Measurements from ENCODE around the gene RNLS.
"Not testable (repeated sequence)": the region's sequence is repeated elsewhere in the genome, so short reads cannot be mapped to it uniquely, and the experiment has no call there.

The RNLS gene

DNA sequence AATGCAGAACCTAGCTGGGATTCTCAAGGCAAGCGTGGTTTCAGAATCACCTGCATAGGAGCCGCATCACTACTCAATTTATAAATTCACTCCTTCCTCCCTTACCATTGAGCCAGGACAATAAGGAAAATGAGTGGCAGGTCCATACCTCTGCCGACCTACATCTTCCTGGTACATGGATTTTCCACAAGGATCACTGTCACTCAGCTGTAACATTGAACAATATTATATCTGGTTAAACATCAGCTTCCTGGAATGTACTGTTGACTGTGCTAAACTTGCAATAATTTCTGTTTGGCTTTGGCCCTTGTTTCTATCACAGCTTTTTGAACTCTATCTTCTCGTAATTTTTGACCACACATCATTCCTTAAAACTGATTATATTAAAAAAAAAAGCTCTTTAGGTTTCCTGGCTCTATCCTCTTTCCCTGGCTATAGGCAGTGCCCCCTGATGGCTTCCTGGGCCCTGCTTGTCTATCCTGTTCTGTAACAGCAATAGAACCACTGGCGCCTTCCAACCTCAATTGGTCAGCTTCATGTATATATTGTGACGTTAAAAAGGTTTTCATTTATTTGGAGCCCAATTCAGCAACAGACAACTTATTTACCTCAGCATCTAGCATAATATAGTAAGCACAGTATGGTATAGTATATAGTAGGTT is 59.2 kb downstream of the RNLS start:
- DNase-seq (ENCODE audit: low read depth in 2 of 2) = no peak

DNA sequence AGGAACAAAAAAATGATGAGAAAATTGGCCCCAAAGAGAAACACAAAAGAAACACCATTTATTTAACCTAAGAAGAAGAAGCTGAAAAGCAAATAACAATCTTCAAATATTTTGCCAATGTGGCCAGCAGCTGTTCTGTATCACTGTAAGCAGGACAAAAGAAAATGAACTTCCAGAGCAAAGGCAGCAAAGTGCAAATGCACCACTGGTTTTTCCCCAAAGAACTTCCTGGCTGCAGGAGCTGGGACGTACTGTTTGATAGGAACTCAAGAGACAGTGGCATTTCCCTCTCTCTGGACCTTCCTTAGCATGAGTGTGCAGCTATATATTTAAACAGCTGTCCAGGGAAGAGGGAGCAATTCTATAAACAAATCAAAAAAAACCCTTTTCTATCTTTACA is 60.4 kb downstream of the RNLS start:
- no peak for DNase-seq (ENCODE audit: low read depth in 2 of 2)

DNA sequence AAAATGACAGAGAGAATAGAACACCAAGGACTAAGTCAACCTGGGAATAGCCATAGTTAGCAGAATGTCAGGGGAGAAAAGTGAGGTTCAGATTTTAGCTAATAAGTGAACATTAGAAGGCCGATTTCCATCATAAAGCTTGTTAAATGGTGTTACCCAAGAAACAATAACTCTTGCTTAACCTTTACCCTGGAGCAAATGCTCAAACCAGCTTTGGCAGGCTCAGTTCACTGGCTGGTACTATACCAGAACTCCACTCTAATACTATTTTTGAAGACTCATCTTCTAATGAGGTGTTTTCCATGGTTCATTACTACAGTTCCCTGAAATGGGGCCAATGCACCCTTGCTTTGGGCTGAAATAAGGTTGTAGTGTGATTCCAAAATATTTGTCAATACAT is 61.3 kb downstream of the RNLS start:
- no peak for DNase-seq (ENCODE audit: low read depth in 2 of 2)

DNA sequence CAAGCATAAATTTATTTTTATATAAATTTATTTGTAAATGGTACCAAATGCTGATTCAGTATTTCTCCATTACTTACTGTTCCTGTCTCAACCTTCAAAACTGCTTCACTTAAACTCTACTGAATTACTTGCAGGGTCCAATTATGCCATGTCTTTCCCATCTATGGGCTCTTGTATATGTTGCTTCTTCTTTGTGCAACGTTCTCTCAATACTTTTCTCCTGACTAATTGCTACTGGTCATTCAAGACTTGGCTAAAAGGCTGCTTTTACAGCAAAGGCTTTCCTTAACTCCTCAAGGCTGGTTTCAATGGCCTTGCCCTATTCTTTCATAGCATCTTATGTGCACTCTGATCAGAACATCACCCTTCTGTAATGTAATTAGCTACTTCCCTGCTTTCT is 67.9 kb downstream of the RNLS start:
- no peak for DNase-seq (ENCODE audit: low read depth in 2 of 2)

DNA sequence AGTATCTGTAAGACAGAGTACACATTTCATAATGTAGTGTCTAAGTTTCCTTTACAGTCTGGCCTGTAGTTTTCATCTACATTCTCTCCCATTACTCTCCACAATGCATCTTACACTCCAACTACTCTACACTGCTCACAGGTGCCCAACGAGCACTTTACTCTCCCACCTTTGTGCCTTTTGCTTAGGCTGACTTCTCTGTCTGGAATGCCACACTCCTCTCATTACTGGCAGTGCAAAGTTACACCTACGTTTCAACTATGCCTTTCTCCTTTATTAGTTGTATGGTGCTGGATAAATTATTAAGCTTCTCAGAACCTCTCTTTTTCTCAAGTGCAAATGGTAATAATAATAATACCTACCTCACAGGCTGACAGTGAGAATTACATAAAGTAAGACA is 70.5 kb downstream of the RNLS start:
- no peak for DNase-seq (ENCODE audit: low read depth in 2 of 2)

DNA sequence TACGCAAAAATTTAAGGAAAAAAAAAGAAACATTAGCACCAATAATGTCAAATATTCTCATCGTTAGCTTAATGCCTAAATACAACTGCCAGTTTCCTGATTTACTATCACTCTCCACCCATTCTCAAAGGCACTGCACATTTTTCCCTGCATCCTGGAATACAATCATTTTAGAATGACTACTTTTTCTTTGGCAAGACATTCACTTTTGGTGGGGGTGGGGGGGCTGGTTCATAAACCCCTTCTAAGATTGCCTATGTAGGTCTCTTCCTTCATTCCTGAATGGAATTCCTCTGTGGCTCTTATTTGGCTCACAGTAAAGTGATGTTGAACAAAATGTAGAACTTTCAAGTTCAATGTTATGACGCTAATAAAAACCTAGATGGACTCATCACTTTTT is 74.3 kb downstream of the RNLS start:
- no peak for DNase-seq (ENCODE audit: low read depth in 2 of 2)

DNA sequence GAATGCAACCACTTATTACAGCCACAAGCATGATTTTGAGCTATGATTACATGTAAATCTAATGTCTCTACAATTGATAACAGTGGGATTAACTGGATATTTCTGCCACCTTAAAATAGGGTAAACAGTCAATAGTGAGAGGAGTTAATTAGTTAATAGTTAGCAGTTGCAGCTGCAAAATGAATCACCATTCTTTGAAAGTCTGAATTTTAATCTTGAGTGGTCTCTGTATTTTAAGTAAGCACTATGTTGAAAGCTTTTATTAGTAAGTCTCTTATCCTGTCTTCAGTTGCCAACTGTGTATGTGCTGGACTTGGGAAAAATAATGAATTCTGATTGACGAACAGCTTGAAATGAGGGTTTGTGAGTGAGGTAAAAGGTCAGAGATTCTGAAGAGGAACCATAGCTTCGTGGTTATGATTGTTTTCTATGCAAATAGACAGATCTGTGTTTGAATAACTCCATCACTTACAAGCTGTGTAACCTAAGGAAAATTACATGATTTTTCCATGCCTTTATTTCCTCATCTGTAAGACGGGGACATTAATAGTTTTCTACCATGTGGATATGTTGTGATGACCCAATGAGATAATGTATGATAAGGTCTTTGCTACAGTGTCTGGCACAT is 75.2 kb downstream of the RNLS start:
- no peak for DNase-seq (ENCODE audit: low read depth in 2 of 2)

DNA sequence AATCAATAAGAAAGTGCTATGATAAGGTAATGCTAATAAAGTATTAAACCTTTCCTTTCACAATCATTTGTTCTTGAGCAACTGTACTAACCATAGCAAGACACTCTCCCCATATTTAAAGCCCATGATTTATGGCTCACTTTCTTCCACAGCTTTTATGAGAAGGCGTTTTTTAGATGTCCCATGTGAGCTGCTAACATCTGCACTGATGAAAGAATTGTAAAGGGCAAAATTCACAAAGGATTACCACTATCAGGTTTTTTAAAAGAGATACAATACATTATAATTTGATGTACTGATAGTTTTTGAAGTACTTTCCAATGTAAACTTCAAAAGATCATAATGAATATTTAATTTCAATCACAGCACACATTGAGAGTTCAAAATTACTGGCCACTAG is 75.7 kb downstream of the RNLS start:
- DNase-seq (ENCODE audit: low read depth in 2 of 2) = no peak

DNA sequence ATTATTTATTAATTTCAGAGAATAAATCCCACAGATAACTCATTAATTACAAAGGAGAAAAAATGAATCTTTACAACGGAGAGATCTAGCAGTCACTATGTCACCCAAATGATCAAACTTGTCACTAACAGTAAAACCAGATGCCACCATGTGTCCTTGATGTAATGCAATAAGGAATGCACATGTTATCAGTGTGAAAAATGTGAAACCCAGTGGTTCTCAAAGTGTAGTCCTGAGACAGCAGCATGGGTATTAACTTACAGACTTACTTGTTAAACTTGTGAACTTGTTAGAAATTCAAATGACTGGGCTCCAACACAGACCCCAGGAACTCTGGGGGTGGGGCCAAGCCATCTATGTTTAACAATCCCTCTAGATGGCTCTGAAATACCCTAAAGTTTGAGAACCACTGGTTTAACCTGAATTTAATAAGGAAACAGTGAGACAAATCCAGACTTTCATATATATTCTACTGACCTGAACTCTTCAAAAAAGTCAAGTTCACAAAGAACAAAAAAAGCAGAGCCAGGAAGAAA is 77.4 kb downstream of the RNLS start:
- DNase-seq (ENCODE audit: low read depth in 2 of 2) = no peak

DNA sequence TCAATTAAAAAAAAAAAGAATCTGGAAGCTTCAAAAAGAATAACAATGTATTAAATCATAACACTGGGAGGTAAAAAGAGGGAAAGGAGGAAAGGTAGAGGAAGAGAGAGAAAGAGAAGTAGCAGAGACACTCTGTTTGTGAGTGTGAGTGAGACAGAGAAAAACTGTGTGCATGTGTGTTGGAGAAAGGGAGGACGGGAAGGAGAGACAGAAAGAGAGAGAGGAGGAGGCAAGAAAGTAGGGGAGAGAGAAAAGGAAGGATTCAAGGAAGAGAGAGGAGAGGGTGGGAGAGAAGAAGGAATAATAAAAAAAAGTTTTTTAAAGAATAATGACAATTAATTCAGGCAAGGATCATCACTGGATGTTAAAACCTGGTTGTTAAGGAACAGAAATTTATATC is 77.9 kb downstream of the RNLS start:
- DNase-seq (ENCODE audit: low read depth in 2 of 2) = no peak

DNA sequence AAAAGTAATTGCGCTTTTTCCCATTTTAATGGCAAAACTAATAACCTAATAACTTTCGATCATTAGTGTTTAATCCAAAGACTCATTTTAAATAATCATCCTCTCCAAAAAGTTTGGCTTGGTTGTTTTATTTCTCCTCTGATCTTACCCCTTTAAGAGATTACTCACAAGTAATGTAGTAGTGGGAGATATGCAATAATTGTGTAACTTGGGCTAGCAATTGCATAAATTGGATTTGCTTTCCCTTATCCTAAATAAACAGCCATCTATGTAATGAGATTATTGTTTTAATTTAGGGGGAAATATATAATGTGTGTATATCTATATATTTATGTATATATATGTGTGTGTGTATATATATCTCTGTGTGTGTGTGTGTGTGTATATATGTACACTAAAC is 82.5 kb downstream of the RNLS start:
- no peak for DNase-seq (ENCODE audit: low read depth in 2 of 2)

DNA sequence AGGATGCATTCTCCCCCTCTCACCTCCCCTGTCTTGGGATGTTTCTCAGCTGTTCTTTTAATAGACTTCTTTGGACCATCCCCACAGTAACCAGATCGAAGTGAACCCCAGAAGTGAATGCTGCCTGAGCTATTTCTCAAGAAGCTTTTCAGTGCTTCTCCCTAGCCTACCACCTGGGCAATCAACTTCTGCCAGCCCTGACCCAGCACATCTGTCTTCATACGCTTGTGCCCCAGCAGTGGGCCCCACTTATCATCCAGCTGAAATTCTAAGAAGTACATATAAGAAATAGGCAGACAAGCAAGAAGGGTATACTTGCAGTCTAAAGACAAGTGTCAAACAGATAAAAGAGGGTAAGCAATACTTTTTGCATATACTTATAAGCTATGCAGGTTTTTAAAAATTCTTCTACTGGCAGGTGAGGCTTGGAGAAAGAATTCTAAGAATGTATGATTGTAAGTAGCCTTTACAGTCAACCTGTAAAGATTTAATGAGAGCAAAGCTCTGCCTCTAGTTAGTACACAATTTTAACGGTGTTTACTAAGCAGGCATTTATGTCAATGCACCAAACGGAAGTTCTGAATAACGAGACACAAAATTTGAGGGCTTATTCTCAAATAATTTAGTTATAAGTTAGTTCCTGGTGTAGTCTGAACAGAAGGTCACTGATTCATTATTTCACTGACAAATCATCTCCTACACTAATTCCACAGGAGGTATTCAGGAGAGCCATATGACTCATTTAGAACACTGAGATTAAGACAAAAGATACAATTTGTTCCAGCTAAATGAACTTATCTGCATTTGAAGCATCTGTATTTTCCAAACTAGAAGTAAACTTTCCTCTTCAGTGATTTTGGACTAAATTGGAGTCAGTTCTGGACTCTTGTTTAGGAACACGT is 83.3 kb downstream of the RNLS start:
- DNase-seq (ENCODE audit: low read depth in 2 of 2) = no peak

DNA sequence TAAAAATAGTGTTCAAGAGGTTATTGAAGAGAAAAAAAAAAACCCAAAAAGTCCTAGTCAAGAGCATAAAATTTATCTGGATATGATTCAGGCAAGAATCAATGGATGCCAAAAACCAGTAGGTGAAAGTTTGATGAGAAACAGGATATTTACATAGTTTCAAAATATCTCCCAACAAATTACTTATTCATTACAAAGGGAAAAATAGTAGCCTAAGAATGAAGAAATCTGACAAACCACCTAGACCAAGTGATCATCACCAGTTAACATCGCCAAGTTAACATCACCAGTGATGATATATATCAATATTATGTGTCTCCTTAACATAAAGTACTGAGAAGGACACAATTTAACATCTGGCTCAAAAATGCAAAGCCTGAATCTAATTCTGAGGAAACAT is 85.2 kb downstream of the RNLS start:
- no peak for DNase-seq (ENCODE audit: low read depth in 2 of 2)

DNA sequence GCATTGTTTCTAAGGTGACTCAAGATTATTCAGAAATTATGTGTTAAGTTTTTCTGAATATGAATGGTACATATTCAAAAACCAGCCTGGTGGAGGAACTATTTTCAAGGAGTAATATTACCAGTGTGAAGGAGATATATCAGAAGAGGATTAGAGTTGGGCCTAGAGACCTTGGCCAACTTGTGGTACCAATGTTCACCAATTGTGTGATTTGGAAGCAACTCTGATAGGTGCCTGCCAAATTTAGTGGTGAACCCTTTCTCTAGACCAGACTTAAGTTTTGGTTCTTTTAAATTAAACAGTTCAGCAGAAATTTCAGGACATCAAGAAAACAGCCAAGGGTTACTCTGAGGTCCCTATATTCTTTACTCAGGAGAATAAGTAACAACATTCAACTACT is 88.6 kb downstream of the RNLS start:
- DNase-seq (ENCODE audit: low read depth in 2 of 2) = no peak

DNA sequence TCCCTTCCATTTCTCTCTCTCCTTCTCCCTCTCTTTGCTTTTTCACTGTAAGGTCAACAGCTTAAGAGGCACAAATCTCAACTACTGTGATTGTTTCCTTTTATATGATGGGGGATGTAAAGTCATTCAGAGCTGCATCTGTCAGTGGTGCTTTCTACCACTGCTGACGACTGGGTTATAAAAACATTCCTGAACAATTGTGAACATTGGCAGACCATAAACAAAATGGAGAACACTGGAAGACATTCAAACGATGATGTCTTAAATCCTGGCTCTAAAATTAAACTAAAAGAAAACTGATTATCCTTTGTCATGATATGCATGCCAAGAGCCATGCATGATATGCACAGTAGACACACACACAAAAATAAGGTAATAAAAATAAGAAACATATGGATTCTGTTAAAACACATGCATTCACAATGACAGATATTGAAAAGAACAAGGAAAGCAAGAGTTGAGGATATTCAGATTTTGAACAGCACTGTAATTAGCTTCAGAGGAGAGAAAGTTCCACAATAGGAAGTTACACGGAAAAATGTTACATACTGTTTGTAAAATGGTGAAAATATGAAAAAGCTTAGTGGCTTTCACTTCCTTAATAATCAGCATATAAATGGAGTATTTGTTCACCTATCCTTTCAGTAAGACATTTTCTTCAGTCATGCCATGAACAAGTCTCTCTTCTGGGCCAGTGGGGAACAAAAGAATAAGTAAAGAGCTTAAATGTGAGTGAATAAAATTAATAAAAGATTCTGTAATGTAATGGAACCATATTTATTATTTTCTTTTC is 89.2 kb downstream of the RNLS start:
- no peak for DNase-seq (ENCODE audit: low read depth in 2 of 2)

DNA sequence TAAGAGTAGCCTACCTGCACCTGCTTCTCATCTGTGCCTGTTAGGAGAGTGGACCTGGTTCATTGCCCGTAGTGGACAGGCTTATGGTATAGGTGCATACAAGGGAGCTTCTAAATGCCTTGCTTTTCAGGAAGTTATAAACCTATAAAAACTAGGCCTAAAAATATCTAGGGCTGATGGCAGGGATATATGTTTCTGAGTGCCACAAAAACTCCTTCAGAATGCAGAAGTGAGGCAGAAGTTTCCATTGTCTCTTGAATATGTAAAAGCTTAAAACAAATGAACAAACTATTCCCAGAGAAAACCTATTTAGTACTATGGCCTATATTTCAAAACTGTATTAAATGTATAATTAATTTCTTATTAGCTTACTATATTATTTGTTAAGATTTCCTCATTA is 91.8 kb downstream of the RNLS start:
- DNase-seq (ENCODE audit: low read depth in 2 of 2) = no peak

DNA sequence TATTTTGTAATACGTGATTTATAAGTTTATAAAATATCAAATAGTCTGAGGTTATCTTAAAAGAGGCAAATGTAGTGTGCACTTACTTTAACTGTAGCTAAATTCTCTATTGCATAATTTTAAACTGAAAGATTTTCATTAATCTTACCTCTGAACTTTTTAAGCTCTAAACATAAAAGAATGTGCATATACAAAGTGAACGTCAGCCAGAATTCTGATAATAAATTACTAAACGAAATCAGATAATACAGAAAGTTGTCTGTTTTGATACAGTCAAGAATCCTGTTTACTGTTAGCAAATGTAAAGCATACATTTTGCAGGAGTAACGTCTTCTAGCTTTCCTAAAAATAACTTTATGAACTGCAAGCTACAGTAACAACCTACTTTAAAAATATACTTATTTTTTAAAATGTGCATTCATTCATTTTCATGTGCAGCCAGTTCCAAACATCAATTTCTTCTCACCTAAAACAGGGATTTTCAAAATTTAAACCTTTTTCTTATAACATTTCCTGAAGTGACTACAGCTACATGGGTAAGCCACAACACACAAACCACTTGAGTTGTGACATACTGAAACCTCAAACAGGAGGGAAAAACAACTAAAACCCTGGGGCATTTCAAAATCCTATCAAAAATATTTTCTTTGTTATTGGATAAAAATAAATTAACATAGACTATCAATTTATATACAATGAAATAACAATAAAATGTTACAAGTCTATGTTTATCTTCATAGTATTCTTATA is 92.7 kb downstream of the RNLS start:
- no peak for DNase-seq (ENCODE audit: low read depth in 2 of 2)

DNA sequence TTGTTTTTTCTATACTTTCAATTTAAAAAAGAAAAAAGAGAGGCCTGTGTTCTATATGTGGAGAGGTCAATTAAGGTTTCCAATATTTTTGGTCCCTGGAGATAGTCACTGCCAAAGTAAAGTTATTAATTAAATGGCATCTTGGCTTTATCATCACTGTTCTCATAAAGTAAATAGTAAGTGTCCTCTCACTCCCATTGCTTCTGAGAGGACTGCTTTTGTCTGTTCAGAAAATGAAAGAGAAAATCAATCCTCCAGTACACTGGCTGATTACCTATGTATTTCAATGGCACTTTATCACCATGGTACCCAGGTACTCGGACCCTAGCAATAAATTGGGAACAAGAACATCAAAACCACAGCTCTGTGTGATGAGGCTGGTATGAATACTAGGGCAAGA is 94.0 kb downstream of the RNLS start:
- DNase-seq (ENCODE audit: low read depth in 2 of 2) = no peak

DNA sequence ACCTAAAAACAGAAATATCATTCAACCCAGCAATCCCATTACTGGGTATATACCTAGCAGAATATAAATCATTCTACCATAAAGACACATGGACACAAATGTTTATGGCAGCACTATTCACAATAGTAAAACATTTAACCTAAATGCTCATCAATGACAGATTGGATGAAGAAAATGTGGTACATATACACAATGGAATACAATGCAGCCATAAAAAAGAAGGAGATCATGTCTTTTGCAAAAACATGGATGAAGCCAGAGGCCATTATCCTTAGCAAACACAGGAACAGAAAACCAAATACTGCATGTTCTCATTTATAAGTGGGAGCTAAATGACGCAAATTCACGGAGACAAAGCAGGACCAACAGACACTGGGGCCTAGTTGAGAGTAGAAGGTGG is 96.3 kb downstream of the RNLS start:
- DNase-seq (ENCODE audit: low read depth in 2 of 2) = not testable (repeated sequence)

DNA sequence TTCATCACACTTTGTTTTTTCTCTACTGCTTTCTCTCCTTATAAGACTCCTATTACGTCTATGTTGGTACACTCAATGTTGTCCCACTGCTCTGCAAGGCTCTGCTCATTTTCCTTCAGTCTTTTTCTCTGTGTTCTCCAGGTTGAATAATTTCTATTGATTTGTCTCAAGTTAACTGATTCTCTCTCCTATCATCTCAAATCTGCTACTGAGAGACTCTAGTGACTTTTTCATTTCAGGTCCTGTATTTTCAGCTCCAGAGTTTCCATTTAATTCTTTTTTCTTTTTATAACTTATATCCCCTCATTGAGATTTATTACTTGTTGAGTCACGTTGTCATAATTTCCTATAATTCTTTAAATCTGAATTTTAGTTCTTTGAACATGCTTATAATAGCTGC is 100.9 kb downstream of the RNLS start:
- DNase-seq (ENCODE audit: low read depth in 2 of 2) = no peak

DNA sequence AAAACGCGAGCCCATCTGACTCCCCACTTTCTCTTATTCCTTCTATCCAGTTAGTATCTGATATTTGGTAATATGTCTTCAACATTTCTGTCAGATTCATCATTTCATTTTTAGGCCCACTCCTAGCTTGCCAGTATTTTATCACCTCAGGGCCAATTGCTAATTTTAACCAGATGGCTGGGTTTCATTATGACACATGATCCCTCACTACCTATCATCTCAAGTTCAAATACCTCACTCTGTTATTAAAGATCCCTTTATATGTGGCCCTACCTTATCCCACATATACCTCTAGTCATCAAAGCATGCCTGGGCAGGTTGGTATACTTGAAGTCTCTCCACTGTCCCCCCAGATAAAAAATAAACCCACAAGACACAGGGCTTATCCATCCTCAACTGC is 104.9 kb downstream of the RNLS start:
- no peak for DNase-seq (ENCODE audit: low read depth in 2 of 2)

Measured in activated CD8-positive, alpha-beta memory T cell treated with anti-CD3 and anti-CD28 coated beads for 4 hours (primary cell).